HL-60 (cell line): ENCODE data around the gene JAKMIP1.

ENCODE experiments used
- POLR2AphosphoS5 ChIP-seq: IDR thresholded peaks from 2 replicates; pipeline ENCODE4 v1.6.1; 2012; ENCODE audit warnings: low read depth
- TF ChIP-seq, protein P1 (sequence below): IDR thresholded peaks from one replicate; pipeline ENCODE4 v1.5.1; 2011; ENCODE audit warnings: low read length, control low read depth, inconsistent platforms; ENCODE audit not compliant: insufficient read depth

DNA sequence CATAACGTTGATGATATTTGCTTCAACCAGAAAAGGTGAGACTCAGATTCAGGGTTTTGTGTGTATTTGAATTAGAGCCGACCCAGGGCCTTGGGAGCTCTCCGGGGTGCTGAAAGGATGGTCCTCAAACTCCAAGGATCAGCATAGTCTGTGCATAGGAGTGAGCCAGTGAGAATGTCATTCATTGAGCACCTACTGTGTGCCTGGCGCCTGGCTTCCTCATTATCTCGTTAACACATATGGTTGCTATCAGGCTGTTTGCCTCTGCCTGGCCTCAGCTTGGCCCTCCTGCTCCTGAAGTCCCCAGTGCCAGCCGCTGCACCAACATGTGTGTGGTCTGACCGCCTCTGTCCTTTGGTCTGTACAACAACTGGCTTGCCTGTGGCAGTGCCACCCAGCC is 25.1 kb upstream of the JAKMIP1 start:
- TF ChIP-seq POLR2AphosphoS5 = no peak
- TF ChIP-seq, protein P1, sequence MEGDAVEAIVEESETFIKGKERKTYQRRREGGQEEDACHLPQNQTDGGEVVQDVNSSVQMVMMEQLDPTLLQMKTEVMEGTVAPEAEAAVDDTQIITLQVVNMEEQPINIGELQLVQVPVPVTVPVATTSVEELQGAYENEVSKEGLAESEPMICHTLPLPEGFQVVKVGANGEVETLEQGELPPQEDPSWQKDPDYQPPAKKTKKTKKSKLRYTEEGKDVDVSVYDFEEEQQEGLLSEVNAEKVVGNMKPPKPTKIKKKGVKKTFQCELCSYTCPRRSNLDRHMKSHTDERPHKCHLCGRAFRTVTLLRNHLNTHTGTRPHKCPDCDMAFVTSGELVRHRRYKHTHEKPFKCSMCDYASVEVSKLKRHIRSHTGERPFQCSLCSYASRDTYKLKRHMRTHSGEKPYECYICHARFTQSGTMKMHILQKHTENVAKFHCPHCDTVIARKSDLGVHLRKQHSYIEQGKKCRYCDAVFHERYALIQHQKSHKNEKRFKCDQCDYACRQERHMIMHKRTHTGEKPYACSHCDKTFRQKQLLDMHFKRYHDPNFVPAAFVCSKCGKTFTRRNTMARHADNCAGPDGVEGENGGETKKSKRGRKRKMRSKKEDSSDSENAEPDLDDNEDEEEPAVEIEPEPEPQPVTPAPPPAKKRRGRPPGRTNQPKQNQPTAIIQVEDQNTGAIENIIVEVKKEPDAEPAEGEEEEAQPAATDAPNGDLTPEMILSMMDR = no peak
